ENCODE measurements around the gene LRP1B. TPM values are rescaled to one million over a fixed set of nuclear protein-coding genes. Genes with fewer than 3 reads are reported as not detected.
A peak's percentile ranks its signal among the peaks of the same experiment; 100 is the strongest.

Gene LRP1B
- total RNA-seq, 1 experiment from 2014 or later: not detected

DNA sequence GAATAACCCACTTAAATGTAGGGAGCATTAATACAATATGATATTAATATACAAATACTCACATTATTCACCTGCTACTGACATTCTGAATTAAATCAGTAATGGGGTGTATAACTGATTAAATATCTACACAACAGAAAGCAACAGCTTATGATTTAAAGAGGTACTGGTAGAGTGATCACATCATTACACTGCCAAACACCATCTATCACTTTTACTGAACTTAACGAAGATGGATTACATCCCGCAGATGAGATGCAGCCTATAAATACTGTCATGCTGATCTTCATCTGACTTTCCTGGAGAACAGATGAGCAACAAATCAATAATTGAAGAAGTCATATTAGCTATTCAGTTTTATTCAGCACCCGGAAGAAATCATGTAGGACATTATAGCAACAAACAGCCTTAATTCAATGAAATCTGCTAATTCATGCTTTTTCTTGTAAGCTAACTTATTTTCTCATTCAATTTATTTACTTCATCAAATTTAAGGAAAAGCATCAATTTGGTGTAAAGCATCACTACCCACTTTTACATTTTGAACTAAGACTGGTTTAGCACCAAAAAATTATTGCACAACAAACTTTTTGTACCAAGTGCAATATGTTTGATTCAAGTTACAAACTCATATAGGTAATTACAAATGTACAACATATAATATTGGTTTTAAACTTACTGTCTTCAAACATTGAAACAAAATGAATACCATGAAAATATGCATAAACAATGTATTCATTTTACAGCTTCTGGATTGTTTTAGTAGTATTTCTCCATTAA is 1509.0 kb downstream of the LRP1B start:
- DNase-seq (ENCODE audit: low read depth): no peak

DNA sequence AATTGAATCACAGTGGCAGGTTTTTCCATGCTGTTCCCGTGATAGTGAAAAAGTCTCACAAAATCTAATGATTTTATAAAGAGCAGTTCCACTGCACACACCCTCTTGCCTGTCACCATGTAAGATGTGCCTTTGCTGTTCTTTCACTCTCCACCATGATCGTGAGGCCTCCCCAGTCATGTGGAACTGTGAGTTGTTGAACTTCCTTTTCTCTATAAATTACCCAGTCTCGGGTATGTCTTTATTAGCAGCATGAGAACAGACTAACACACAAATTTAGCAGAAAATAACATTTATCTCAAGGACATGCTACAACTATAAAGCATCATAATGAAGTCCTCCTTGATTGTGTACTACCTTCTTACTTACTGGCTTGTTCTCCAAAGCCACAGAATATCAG is 1526.0 kb downstream of the LRP1B start:
- DNase-seq (ENCODE audit: low read depth): no peak

DNA sequence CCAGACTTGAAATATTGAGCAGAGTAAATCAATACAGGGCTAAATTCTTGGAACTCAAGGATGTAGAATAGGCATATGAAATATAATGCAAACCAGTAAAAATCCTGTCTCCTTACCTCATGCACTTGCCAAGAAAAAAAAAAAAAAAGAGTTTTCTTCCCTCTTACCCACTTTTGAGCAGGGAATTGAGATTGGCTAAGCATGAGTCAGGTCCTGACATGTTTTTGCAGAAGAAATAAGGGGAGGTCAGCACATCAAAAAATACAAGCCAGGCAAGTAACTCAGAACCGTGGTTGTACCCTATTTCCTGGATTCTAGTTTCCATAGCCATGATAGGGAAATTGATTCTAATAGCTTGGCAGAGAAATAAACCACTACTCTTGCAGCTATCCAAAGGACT is 1526.7 kb downstream of the LRP1B start:
- no peak for DNase-seq (ENCODE audit: low read depth)

DNA sequence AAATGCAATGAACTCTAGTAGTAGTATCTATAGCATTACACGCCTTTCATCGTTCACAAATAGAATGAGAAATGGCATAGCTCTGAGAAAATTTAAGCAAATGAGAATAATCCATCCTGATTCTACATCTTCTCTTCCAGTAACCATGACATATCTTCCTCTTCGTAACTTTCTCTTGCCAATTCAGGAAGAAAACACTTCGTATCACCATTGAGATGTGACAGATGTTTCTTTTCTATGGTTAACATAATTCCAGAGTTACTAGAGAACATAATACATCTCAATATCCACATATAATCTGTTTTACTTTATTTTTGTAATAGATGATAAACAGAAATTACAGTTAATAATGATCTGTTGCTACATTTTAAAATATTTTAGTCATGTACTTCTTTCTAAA is 1527.4 kb downstream of the LRP1B start:
- DNase-seq (ENCODE audit: low read depth): no peak

DNA sequence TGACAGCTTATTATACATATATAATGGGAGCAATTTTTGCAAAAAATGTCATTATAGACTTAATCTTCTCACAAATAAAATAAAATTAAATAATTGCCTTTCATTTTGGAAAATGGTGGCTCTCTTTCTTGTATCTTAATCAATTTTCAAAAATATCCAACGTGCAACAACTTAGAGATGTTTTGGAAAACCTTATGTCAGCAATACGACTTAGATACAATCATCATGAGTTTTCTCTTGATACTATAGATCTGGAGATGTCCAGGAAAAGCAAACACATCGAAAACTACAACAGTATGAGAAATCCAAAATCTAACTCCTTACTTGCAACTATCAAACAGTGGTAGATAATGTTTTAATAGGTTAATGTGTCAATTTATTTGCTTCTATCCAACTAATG is 1529.0 kb downstream of the LRP1B start:
- no peak for DNase-seq (ENCODE audit: low read depth)

DNA sequence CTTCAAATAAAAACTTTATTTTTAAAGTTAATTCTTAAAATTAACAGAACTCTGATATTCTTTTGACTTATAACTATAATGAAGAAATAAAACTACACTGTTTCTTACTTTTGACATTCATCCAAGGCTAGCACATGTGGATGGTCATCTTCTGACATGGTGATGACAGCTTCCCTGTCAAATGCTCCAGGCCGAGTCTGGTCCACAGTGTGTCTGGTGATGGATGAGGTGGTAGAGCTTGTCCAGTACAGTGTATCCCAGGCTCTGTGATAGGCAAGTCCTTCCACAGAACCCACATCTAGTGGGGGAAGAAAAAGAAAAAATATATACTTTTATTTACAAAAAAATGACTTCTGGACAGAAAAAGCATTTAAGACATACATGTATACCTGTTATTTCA is 1529.5 kb downstream of the LRP1B start:
- DNase-seq (ENCODE audit: low read depth): no peak

DNA sequence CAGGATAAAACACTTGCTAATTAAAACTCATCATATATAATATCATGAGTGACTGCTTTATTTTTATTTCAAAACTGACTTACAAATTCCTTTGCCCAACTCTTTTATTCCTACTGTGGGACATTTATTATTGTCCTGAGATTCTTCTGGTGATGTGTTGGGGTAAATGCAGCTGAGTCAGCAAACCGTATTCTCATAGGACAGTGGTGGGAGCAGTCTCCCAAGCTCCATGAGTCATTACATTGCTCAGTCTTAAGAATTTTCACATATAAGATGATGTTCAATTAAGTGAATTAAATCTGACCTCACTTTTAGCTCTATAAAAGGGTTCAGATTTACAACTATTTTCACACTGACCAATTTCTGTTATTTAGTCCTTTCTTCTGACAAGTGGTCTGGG is 1530.7 kb downstream of the LRP1B start:
- peak; percentile 8 for DNase-seq (ENCODE audit: low read depth)

DNA sequence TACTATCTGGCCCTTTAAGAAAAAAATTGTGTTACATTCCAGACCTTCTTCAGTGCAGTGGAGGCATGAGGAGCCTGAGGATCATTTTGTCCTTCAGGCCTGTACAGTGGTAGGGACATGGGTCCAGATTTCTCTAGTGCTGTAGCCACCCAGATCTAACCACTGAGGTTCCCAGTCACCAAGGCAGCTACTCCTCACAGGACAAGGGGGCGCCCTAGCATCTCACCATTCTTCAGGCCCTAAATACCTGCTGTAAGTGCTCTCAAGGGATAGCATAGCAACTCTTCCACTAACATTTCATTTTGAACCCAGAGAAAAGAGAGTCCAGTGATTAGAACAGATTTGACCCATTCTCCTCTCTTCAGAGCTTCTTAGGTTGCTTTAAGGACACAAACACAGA is 1533.0 kb downstream of the LRP1B start:
- DNase-seq (ENCODE audit: low read depth): no peak

DNA sequence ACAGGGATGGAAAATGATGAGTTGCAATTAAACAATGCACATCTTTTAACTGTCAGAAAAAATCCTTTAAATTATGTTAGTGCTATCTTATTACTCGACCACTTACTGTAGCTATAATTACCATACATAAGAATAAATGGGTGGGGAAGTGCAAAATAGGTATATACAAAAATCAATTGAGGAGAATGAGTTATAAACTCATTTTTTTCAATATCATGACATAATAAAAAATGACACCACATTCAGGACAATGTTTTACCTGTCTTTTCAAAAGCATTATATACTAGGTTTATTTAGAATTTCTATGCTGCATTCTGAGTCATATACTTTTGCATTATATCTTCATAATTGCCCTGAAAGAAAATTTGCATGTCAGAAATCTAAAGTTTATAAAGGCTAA is 1533.6 kb downstream of the LRP1B start:
- DNase-seq (ENCODE audit: low read depth): no peak

DNA sequence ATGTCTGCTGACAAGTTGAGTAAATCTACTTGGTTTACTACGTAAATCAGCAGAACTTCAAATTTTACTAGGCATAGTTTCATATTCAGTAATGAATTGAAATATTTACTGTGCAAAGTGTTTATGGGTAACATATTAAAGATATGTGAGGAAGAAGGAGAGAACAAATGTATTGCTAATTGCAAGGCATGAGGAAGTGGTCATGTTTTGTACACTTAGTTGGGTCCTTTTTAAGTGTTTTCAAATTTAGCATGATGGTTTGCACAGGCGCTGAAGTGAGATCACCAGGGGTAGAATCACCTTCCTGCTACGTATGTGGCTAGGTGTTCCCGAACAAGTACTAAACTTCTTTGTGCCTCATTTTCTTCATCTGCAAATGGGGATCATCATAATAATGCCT is 1534.4 kb downstream of the LRP1B start:
- no peak for DNase-seq (ENCODE audit: low read depth)

DNA sequence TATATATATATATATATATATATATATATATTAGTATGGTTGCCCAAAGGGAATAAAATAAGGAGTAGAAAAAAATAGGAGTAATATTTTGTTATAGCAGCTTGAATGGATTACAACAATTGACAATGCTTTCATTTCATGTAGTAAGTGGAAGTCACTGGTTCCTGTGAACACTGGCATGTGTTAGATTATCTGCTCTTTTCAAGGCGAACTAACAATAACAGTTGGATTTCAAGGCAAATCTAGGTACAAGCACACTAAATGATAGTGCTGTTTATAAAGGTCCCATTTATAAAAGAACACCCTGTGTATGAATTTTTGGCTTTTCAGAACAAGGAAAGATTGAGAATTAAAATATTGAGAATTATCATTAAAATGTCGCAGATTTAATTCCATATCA is 1535.7 kb downstream of the LRP1B start:
- DNase-seq (ENCODE audit: low read depth): no peak

DNA sequence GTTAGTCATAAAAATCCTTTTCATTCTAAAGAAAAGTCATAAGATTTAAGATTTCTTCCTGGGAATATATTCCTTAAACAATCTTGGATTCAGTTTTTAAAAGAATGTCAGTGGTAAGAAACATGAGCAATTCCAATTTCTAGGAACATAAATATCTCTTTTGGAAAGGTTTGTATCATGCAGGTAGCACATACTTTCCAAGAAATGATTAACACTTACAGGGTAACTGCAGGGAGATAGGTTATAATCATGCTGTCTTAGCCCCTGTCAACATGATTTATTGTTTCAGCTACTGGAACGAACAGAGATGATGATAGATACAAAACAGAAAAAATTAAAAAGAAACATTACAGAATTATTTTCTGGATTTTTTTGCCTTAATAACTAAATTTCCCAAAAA is 1537.7 kb downstream of the LRP1B start:
- no peak for DNase-seq (ENCODE audit: low read depth)

DNA sequence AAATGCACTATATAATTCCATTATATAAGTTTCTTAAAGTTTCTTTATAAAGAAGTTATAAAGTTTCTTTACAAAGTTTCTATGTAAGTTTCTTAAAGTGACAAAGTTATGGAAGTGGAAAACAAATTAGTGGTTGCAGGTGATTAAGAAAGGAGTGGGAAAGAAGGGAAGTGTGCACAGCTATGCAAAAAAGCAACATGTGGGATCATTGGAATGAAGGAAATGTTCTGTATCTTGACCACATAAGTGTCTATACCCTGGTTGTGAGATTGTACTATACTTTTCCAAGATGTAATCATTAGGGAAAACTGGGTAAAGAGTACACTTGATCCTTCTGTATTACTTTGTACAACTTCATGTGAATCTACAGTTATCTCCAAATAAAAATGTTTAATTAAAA is 1541.1 kb downstream of the LRP1B start:
- DNase-seq (ENCODE audit: low read depth): no peak

DNA sequence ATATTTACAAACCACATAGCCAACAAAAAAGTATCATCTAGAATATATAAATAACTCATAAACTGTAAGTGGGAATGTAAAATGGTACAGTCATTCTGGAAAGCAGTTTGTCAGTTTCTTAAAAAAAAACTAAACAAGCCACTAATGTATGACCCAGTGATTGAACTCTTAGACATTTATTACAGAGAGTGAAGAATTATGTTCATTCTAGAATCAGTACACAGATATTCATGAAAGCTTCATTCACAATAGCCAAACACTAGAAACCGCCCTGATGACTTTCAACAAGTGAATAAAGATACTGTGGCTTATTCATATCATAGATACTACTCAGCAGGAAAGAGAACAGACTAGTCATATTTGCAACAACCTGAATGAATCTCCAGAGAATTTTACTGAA is 1541.5 kb downstream of the LRP1B start:
- DNase-seq (ENCODE audit: low read depth): no peak

DNA sequence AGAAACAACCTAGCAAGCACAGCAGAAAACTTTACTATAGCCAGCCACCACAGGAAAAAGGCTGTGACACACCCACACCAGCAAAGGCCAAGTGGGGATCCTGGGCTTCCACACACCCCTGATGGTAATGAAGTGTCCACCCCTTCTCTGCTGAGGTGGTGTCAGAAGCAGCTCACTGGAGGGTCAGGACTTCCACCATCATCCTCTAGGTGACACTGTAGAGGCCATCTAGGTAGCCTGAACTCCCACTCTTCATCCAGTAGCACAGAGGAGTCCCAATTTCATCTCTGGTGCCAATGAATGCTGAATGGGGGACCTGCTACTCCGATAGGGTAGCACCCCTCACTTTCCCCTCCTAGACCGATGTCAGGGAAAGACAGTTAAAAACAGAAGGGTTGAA is 1544.4 kb downstream of the LRP1B start:
- peak; percentile 5 for DNase-seq (ENCODE audit: low read depth)

DNA sequence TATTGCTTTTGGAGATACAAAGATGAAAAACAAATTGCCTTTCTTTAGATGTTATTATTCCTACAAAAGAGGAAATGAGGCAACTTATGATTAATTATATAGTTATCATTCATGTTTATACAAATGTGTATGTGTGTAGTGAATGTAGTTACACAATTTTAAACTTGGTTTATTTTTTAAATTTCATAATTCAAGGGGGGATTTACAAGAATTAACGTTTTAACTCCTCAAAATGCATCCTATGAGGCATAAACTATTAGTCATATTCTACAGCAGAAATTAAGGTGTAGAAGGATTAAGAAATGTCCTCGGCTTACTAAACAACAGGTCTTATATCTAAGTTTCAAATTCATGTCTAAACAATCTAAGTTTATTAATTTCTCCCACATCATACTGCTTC is 1545.8 kb downstream of the LRP1B start:
- DNase-seq (ENCODE audit: low read depth): no peak

DNA sequence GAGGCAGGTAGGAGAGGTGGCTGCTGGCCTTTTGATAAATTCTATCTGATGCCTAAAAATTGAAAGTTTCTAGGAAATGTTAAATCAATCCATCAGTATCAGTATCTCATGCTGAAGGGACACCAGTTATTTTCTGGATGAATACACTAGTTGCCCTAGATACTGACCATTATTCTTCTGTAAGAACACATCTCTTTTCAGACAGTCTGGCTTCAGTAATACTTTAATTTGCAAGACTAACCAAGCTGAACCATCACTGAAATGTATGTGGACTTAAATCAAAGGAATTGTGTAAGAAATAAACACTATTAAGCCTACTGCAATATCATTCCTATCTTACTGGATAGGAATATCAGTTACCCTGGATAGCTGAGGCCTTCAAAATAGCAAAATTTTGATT is 1546.3 kb downstream of the LRP1B start:
- no peak for DNase-seq (ENCODE audit: low read depth)

DNA sequence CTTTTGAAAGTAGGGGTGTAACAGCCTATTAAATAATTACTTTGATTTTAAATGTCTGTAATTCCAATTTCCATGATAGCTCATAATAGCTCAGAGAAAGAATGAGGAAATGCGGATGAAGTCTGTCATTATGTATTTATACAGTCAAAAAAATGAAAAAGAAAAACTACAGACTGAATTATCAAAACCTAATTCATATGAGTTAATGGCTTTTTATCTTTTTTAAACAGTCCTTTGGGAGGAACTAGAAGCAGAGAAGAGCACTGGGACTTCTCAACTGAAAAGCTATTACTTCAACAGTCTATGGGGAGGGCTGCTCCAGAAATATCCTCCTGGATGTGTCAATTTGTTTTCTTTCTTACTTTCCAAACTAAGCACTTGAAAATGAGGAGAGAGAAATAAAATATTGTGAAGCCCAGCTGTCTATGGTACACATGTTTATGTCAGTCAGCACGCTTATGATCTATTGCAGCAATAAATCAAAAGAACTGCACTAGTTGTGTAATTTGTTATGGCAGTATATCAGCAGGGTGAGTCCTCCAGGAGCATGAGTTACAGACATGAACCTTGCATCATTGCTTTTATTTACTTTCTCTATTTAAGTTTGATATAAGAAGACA is 1550.2 kb downstream of the LRP1B start:
- DNase-seq (ENCODE audit: low read depth): no peak

DNA sequence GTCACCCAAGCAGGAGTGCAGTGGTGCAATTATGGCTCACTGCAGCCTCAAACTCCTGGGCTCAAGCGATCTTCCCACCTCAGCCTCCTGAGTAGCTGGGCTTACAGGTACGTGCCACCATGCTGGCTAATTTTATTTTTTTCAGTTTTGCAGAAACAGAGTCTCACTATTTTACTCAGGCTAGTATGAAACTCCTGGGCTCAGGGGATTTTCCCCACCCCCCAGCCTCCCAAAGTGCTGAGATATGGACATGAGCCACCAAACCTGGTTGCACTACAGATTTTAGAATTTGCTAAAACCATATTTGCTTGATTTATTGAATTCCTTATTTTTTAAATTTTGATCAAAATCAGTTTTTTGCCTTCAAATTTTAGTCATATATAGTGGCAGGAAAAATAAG is 1553.4 kb downstream of the LRP1B start:
- DNase-seq (ENCODE audit: low read depth): no peak

DNA sequence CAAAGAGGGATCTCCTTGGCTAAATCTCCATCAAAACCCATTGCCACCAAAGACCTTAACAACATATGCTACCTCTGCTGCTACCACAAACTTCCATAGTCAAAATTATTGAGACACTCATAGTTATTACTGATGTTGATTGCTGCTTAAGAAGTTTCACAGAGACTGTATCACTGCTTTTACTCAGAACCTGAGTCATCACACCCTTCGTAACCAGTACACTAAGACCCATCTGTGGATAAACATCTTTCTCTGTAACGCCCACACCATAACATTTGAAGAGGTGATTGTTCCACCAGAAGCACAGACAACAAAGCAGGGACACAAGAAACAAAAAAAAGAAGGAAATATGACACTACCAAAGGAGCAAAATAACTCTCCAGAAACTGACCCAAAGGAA is 1563.1 kb downstream of the LRP1B start:
- no peak for DNase-seq (ENCODE audit: low read depth)

DNA sequence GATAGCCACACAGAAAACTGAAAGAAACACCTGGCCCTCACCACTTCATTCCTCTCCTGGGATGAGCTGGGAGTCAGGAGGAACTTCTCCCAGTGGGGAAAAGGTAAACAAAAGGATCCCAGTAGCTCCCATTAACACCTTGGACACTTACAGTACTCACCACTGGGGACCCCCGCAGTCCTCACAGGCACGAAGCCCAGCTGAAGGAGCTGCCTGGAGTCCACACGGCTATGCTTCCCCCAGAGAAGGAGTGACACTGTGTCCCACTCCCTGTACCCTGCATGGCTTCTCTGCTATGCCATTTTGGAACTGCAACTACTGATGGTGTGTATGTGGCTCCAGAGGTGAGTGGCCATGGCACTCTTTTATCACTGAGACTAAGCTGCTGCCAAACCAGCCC is 1565.1 kb downstream of the LRP1B start:
- DNase-seq (ENCODE audit: low read depth): no peak

DNA sequence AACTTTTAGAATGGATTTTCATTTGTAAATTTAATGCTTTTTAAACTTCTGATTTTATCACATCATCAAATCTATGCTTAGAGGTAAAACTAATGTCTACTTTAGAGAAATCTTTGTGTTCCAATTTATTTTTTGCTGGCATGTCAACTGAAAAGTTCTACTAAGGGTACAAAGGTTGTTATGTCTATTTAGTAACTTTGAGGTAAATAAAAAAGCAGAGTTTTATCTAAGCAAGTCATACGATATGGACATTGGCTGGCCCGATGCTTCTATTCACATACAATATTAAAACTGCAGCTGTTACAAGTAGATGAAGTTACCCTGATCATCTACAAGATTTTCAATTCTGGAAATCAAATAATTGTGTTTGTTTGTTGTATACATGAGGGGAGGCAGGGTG is 1575.1 kb downstream of the LRP1B start:
- DNase-seq (ENCODE audit: low read depth): no peak

DNA sequence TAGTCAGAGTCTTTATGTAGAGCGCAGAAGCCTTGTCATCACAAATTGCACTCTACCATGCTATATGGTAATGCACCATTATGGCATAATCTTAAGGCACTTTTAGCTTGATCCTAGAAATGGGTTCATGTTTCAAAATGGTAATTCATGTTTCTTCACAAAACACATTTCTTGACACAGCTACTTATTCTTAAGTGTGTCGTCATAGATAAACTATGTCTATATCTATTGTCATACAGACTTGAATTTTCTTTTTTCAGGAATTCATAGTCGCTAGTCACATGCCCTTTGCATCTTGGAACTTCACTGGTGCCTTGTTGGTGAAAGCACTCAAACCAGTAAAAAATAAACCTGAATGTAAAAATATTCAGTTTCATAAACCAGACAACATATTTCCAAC is 1578.2 kb downstream of the LRP1B start:
- no peak for DNase-seq (ENCODE audit: low read depth)

DNA sequence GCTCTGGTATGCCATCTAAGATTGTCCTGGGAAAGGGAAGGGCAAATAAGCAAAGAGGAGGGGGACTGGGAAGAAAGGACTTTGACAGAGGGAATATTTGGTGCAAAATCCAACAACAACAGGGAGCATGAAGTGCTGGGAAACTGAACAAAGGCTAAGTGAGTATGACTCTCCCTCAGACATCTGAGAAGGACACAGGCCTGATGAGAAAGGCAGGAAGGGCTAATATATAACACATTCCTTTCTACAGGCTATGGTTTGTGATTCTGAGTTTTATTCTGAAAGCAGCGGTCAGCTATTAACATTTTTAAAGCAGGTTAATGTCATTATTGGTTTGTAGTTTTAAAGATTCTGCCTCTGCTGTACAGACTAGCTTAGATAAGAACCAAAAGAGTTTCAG is 1579.5 kb downstream of the LRP1B start:
- no peak for DNase-seq (ENCODE audit: low read depth)

Measured in M059J (cell line).